ENCODE measurements around the gene ZFPM1.

DNA sequence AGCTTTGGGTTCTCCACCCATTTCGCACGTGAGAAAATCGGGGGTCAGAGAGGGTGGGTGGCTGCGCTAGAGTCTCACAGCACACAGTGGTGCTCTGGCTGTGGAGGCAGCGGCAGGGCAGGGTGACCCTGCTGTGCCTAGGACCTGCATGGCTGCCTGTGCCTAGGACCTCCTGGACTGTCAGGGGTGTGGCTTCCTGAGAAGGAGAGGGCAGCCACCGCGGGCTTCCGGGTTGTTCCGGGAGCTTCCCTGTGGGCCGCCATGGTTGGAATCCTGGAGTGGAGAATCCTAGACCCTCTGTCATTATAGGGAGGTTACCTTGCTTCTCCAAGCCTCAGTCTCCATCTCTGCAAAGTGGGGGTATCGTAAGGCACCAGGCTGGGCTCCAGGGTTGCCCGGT, 9.3 kb downstream of the ZFPM1 start:
- no peak for TF ChIP-seq CREB1 (CRISPR knock-in tag; IDR thresholded peaks at IDR 0.05; ENCODE audit: low read depth)
- no peak for TF ChIP-seq EZH2phosphoT487 (IDR thresholded peaks at IDR 0.05; ENCODE audit: unreplicated experiment)
- TF ChIP-seq POLR2AphosphoS5 (IDR thresholded peaks at IDR 0.05; ENCODE audit: low read depth) = no peak
- TF ChIP-seq, protein P1, sequence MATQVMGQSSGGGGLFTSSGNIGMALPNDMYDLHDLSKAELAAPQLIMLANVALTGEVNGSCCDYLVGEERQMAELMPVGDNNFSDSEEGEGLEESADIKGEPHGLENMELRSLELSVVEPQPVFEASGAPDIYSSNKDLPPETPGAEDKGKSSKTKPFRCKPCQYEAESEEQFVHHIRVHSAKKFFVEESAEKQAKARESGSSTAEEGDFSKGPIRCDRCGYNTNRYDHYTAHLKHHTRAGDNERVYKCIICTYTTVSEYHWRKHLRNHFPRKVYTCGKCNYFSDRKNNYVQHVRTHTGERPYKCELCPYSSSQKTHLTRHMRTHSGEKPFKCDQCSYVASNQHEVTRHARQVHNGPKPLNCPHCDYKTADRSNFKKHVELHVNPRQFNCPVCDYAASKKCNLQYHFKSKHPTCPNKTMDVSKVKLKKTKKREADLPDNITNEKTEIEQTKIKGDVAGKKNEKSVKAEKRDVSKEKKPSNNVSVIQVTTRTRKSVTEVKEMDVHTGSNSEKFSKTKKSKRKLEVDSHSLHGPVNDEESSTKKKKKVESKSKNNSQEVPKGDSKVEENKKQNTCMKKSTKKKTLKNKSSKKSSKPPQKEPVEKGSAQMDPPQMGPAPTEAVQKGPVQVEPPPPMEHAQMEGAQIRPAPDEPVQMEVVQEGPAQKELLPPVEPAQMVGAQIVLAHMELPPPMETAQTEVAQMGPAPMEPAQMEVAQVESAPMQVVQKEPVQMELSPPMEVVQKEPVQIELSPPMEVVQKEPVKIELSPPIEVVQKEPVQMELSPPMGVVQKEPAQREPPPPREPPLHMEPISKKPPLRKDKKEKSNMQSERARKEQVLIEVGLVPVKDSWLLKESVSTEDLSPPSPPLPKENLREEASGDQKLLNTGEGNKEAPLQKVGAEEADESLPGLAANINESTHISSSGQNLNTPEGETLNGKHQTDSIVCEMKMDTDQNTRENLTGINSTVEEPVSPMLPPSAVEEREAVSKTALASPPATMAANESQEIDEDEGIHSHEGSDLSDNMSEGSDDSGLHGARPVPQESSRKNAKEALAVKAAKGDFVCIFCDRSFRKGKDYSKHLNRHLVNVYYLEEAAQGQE (IDR thresholded peaks at IDR 0.05; ENCODE audit: unreplicated experiment) = no peak
- TF ChIP-seq, protein P2, sequence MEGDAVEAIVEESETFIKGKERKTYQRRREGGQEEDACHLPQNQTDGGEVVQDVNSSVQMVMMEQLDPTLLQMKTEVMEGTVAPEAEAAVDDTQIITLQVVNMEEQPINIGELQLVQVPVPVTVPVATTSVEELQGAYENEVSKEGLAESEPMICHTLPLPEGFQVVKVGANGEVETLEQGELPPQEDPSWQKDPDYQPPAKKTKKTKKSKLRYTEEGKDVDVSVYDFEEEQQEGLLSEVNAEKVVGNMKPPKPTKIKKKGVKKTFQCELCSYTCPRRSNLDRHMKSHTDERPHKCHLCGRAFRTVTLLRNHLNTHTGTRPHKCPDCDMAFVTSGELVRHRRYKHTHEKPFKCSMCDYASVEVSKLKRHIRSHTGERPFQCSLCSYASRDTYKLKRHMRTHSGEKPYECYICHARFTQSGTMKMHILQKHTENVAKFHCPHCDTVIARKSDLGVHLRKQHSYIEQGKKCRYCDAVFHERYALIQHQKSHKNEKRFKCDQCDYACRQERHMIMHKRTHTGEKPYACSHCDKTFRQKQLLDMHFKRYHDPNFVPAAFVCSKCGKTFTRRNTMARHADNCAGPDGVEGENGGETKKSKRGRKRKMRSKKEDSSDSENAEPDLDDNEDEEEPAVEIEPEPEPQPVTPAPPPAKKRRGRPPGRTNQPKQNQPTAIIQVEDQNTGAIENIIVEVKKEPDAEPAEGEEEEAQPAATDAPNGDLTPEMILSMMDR (conservative IDR thresholded peaks at IDR 0.05; ENCODE audit: low read depth in 2 of 2) = no peak
- no peak for TF ChIP-seq STAT1 (IDR thresholded peaks at IDR 0.05; ENCODE audit: unreplicated experiment)

Measured in GM23338 (cell line).